Mesendoderm (in vitro differentiated cells): ENCODE measurements around the gene FAM53B.

Experiments
- DNase-seq: peaks from one replicate; pipeline ENCODE4 v3.0.0; 2013
- H2AK5ac ChIP-seq: 2 replicates; pipeline ENCODE4 v1.6.1; 2013; ENCODE audit warnings: low read length, inconsistent platforms
- H2BK120ac ChIP-seq: 2 replicates; pipeline ENCODE4 v1.6.1; 2013; ENCODE audit warnings: low read depth, mild to moderate bottlenecking, low read length, moderate library complexity, mixed read lengths
- H2BK15ac ChIP-seq: replicated peaks from 2 replicates; pipeline ENCODE4 v1.6.1; 2013; ENCODE audit warnings: low read depth, mild to moderate bottlenecking, moderate library complexity
- H2BK5ac ChIP-seq: 2 replicates; pipeline ENCODE4 v1.6.1; 2013; ENCODE audit warnings: low read length, inconsistent platforms
- H3K18ac ChIP-seq: 2 replicates; pipeline ENCODE4 v1.6.1; 2013; ENCODE audit warnings: mild to moderate bottlenecking, low read length, mixed read lengths
- H3K23ac ChIP-seq: one replicate; pipeline ENCODE4 v1.6.1; 2013; ENCODE audit warnings: low read length
- H3K27ac ChIP-seq: 2 replicates; pipeline ENCODE4 v1.5.1; 2013; ENCODE audit warnings: low read depth, mild to moderate bottlenecking, inconsistent platforms, low read length, moderate library complexity
- H3K27me3 ChIP-seq: 2 replicates; pipeline ENCODE4 v1.6.1; 2013; ENCODE audit warnings: low read length, control low read depth, mild to moderate bottlenecking, inconsistent platforms; ENCODE audit not compliant: insufficient read depth, poor library complexity
- H3K36me3 ChIP-seq: 2 replicates; pipeline ENCODE4 v1.6.1; 2013; ENCODE audit warnings: low read length, inconsistent platforms; ENCODE audit not compliant: control insufficient read depth, insufficient read depth
- H3K4ac ChIP-seq: one replicate; pipeline ENCODE4 v1.6.1; 2013; ENCODE audit warnings: low read depth, mild to moderate bottlenecking, low read length, moderate library complexity
- H3K4me1 ChIP-seq: 2 replicates; pipeline ENCODE4 v1.6.1; 2013; ENCODE audit warnings: low read depth, low read length, inconsistent platforms; ENCODE audit not compliant: control insufficient read depth
- H3K4me2 ChIP-seq: 2 replicates; pipeline ENCODE4 v1.6.1; 2013; ENCODE audit warnings: low read length
- H3K4me3 ChIP-seq: 2 replicates; pipeline ENCODE4 v1.5.1; 2013; ENCODE audit warnings: mild to moderate bottlenecking, low read length
- H3K56ac ChIP-seq: one replicate; pipeline ENCODE4 v1.6.1; 2013; ENCODE audit warnings: low read length
- H3K79me1 ChIP-seq: 2 replicates; pipeline ENCODE4 v1.6.1; 2013; ENCODE audit warnings: low read length, inconsistent platforms
- H3K79me2 ChIP-seq: 2 replicates; pipeline ENCODE4 v1.6.1; 2013; ENCODE audit warnings: mild to moderate bottlenecking, low read length; ENCODE audit not compliant: control insufficient read depth, insufficient read depth
- H3K9ac ChIP-seq: 2 replicates; pipeline ENCODE4 v1.6.1; 2013; ENCODE audit warnings: low read length, inconsistent platforms
- H4K5ac ChIP-seq: one replicate; pipeline ENCODE4 v1.6.1; 2013; ENCODE audit warnings: low read length
- H4K8ac ChIP-seq: one replicate; pipeline ENCODE4 v1.6.1; 2013; ENCODE audit warnings: low read depth, mild to moderate bottlenecking, control low read depth, low read length, moderate library complexity
- WGBS: extraction: QIAGEN DNeasy Blood & Tissue Kit; methylation state at CpG from one replicate; pipeline ENCODE4 v1.1.7; 2013; ENCODE audit warnings: low lambda C conversion rate, missing lambda C conversion rate; ENCODE audit not compliant: insufficient coverage; ENCODE audit errors: extremely low coverage; 5-methylcytosine and 5-hydroxymethylcytosine counted together

Gene FAM53B

DNA sequence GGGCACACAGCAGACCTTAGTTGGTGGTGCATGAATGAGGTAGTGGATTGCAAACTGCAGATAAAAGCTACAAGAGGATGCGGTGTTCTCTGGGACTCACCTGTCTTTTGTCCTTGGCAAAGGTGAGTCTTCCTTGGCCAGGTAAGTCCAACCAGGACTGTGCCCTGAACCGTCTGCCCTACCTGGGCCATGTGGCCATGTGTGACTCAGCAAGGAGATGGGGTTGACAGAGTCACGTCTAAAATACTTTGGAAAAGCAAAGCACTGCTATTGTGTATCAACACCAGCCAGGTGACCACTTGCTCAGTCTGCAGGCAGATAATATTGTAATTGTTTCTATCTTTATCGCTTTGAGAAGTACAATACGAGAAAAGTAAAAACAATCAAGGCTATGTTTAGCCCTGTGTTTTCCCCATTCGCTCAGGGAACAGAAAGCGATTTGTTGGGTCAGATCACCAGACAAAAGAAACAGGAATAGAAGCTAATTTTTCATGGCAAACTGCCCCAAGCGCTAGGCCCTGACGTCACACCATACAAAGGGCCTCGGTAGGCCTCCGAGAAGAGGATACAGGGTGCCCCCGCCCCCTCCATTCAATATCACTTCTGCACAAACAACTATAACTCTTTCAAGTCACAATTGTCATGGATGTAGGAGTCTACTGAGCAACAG is 57.3 kb downstream of the FAM53B start:
- Histone ChIP-seq H3K56ac (no peak overlapping the region), H2BK5ac (no peak overlapping the region), H3K4me2 (no peak overlapping the region), H2AK5ac (no peak overlapping the region), H3K27ac (no peak overlapping the region), H3K27me3 (no peaks in the 10 kb centered on the region), H2BK120ac (no peak overlapping the region), H3K36me3 (peaks cover 3% of the 10 kb centered on the region), H3K9ac (no peak overlapping the region), H3K18ac (no peak overlapping the region), H4K8ac (no peak overlapping the region), H3K79me1 (peaks cover 1% of the 10 kb centered on the region), H3K4me3 (no peak overlapping the region), H4K5ac (no peak overlapping the region), H3K79me2 (no peaks in the 10 kb centered on the region), H3K4me1 (peaks cover 11% of the 10 kb centered on the region), H2BK15ac (no peak overlapping the region), H3K23ac (no peak overlapping the region), H3K4ac (no peak overlapping the region)
- no CpG with 5 or more reads among the region's 12 CpGs for WGBS
- DNase-seq, result no peak

DNA sequence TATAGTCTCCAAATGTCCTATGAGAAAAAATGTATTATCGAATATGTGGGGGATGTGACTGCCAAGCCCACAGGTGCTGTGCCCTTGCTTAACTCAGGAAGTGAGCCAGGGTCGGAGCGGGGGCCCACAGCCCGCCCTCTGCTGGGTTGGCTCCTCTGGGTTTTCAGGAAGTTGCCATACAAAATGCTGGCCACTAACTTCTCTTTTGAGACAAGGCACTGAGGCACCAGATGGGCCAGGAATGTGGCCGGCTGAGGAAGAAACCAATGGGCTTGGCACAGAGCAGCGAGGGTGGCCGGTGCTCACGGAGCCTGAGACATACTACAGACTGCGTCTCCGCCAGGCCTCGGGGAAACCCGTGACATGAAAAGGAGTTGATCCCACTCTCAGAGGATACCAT is 58.9 kb downstream of the FAM53B start:
- DNase-seq, result no peak
- Histone ChIP-seq H3K36me3 (peaks cover 2% of the 10 kb centered on the region), H3K18ac (no peak overlapping the region), H3K9ac (no peak overlapping the region), H3K4me3 (no peak overlapping the region), H2AK5ac (no peak overlapping the region), H3K4me1 (peaks cover 11% of the 10 kb centered on the region), H4K5ac (no peak overlapping the region), H3K27me3 (no peaks in the 10 kb centered on the region), H3K56ac (no peak overlapping the region), H2BK5ac (no peak overlapping the region), H3K4me2 (no peak overlapping the region), H3K4ac (no peak overlapping the region), H3K27ac (no peak overlapping the region), H3K23ac (no peak overlapping the region), H2BK120ac (no peak overlapping the region), H2BK15ac (no peak overlapping the region), H3K79me1 (peaks cover 1% of the 10 kb centered on the region), H4K8ac (no peak overlapping the region), H3K79me2 (no peaks in the 10 kb centered on the region)
- WGBS, result no CpG with 5 or more reads among the region's 12 CpGs

DNA sequence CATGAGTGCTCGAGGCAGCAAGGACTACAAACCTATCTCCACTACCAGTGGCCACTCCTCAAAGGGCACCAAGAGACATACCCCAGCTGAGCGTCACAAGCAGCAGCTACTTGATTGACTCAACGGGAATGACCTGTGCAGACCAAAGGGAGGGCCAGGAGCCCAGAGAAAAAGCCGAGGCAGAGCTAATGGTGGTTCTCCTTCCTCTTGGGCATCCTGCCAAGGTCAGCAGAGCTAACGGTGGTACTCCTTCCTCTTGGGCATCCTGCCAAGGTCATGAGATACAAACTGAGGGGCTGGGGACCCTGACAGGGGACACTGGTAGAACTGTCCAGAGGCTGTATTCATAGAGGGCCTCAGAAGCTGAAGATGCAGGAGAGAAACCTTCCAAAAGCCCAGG is 60.4 kb downstream of the FAM53B start:
- H3K79me2 ChIP-seq, result peaks cover 2% of the 10 kb centered on the region
- no peak overlapping the region for H4K5ac ChIP-seq
- H2BK15ac ChIP-seq, result no peak overlapping the region
- H3K23ac ChIP-seq, result no peak overlapping the region
- no peak overlapping the region for H3K4ac ChIP-seq
- H2BK5ac ChIP-seq, result no peak overlapping the region
- H3K27me3 ChIP-seq, result no peaks in the 10 kb centered on the region
- no peak overlapping the region for H3K4me3 ChIP-seq
- H2AK5ac ChIP-seq, result no peak overlapping the region
- no peak overlapping the region for H3K4me2 ChIP-seq
- DNase-seq, result no peak
- peaks cover 5% of the 10 kb centered on the region for H3K4me1 ChIP-seq
- H3K27ac ChIP-seq, result no peak overlapping the region
- H3K9ac ChIP-seq, result no peak overlapping the region
- H3K36me3 ChIP-seq, result peaks cover 2% of the 10 kb centered on the region
- H4K8ac ChIP-seq, result no peak overlapping the region
- H3K79me1 ChIP-seq, result peaks cover 4% of the 10 kb centered on the region
- no CpG with 5 or more reads among the region's 5 CpGs for WGBS
- no peak overlapping the region for H3K56ac ChIP-seq
- no peak overlapping the region for H3K18ac ChIP-seq
- H2BK120ac ChIP-seq, result no peak overlapping the region

DNA sequence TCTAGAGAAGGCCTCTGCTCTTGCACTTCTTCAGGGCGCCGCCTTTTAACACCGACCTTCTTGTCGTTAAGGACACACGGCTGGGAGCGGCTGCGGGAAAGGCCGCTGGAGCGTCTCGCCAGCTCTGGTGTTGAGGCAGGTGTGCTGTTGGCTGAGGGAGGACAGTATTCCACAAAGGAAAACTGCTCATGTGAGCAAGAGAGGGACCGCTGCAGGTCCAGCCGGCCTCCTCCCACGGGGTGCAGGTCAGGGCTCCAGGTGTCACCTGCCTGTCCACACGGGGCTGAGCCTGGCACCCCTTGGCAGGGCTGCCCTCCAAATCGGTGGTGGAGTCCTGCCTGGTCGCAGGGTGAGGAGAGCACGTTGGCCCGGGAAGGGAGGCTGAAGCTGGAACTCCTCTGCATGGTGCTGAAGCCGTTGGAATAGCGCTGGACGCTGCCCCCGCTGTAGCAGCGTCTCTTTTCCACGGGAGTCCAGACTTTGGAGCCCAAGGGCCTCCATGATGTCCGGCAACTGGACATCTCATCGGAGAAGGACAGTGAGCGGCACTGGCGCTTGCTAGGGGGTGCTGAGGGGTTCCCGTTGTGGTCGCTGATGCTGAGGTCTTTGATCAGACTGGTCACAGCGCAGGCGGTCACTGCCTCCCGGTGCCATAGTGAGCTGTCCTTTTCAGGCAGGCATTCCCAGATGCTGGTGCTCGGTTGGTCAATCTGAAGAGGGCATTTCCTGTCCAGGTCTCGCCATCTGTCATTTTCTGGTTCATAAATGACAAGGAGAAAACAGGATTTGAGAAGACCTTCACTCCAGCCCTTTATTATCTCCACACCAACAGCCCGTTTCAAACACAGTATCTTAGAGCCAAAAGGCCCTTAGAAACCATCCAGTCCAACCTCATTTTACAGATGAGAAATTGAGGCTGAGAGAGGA is 62.3 kb downstream of the FAM53B start:
- H3K23ac ChIP-seq, result no peak overlapping the region
- no peak overlapping the region for H3K18ac ChIP-seq
- no peak overlapping the region for H2BK120ac ChIP-seq
- no peak overlapping the region for H2AK5ac ChIP-seq
- H3K27me3 ChIP-seq, result no peaks in the 10 kb centered on the region
- H3K4me3 ChIP-seq, result no peak overlapping the region
- no peak overlapping the region for H3K4me2 ChIP-seq
- no peak overlapping the region for H4K5ac ChIP-seq
- no peak overlapping the region for H3K27ac ChIP-seq
- no peak overlapping the region for H2BK5ac ChIP-seq
- DNase-seq, result no peak
- H3K79me1 ChIP-seq, result peaks cover 6% of the 10 kb centered on the region
- H3K36me3 ChIP-seq, result no peaks in the 10 kb centered on the region
- WGBS, result no CpG with 5 or more reads among the region's 36 CpGs
- H3K79me2 ChIP-seq, result peaks cover 2% of the 10 kb centered on the region
- no peak overlapping the region for H2BK15ac ChIP-seq
- no peak overlapping the region for H3K9ac ChIP-seq
- no peak overlapping the region for H3K56ac ChIP-seq
- no peak overlapping the region for H3K4ac ChIP-seq
- H3K4me1 ChIP-seq, result no peaks in the 10 kb centered on the region
- H4K8ac ChIP-seq, result no peak overlapping the region

DNA sequence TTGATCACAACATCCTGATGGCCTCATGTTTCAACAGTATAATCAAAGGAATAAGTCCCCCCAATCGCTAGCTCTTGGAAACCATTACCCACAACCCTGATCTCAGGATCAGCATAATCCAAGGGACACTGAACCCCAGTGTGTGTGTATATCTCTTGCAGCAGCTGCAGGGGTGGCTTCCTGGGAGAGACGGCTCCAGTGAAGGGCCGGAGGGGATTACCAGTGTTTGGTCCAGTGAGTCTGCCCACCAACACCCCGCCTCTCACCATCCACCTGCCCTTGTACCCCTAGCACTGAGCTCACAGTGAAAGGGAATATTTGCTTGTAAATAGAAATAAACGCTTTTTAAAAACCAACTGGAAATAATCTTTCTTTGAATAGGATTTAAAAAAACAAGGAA is 63.1 kb downstream of the FAM53B start:
- Histone ChIP-seq H3K56ac (no peak overlapping the region), H2AK5ac (no peak overlapping the region), H3K4me1 (no peaks in the 10 kb centered on the region), H3K9ac (no peak overlapping the region), H3K79me2 (peaks cover 2% of the 10 kb centered on the region), H3K18ac (no peak overlapping the region), H3K4ac (no peak overlapping the region), H2BK15ac (no peak overlapping the region), H2BK5ac (no peak overlapping the region), H4K8ac (no peak overlapping the region), H3K27me3 (no peaks in the 10 kb centered on the region), H4K5ac (no peak overlapping the region), H3K4me2 (no peak overlapping the region), H3K4me3 (no peak overlapping the region), H3K27ac (no peak overlapping the region), H3K79me1 (peaks cover 6% of the 10 kb centered on the region), H3K23ac (no peak overlapping the region), H2BK120ac (no peak overlapping the region), H3K36me3 (no peaks in the 10 kb centered on the region)
- DNase-seq, result no peak
- no CpG with 5 or more reads among the region's 5 CpGs for WGBS
